Superior temporal gyrus (tissue), 1 donor: ENCODE measurements around the gene ABLIM2.

ENCODE experiments used
- DNase-seq: peaks from one replicate; pipeline ENCODE4 v3.0.0-alpha.2; 2016; ENCODE audit errors: extremely low spot score

ABLIM2 gene

GRCh38 chr4:8174970-8175369, 16.4 kb upstream of the ABLIM2 start:
- DNase-seq = no peak

GRCh38 chr4:8173492-8174242, 15.1 kb upstream of the ABLIM2 start:
- DNase-seq = no peak

- DNase-seq = no peak
Observed at GRCh38 chr4:8171984-8172924, 13.6 kb upstream of the ABLIM2 start.

GRCh38 chr4:8171266-8171665, 12.7 kb upstream of the ABLIM2 start:
- no peak for DNase-seq

GRCh38 chr4:8170341-8170740, 11.7 kb upstream of the ABLIM2 start:
- no peak for DNase-seq

GRCh38 chr4:8169763-8170162, 11.2 kb upstream of the ABLIM2 start:
- DNase-seq = no peak

- no peak for DNase-seq
Observed at GRCh38 chr4:8168832-8169598, 10.4 kb upstream of the ABLIM2 start.

GRCh38 chr4:8168232-8168631, 9.6 kb upstream of the ABLIM2 start:
- no peak for DNase-seq

- no peak for DNase-seq
Observed at GRCh38 chr4:8167815-8168214, 9.2 kb upstream of the ABLIM2 start.

GRCh38 chr4:8167291-8167690, 8.7 kb upstream of the ABLIM2 start:
- DNase-seq = no peak

- DNase-seq = no peak
Observed at GRCh38 chr4:8165374-8165896, 6.8 kb upstream of the ABLIM2 start.

- DNase-seq = no peak
Observed at GRCh38 chr4:8164687-8165086, 6.1 kb upstream of the ABLIM2 start.

GRCh38 chr4:8164194-8164565, 5.6 kb upstream of the ABLIM2 start:
- no peak for DNase-seq

- DNase-seq = no peak
Observed at GRCh38 chr4:8163436-8164193, 5.0 kb upstream of the ABLIM2 start.

- no peak for DNase-seq
Observed at GRCh38 chr4:8163026-8163425, 4.4 kb upstream of the ABLIM2 start.

- no peak for DNase-seq
Observed at GRCh38 chr4:8162625-8163024, 4.0 kb upstream of the ABLIM2 start.

GRCh38 chr4:8160572-8160971, 2.0 kb upstream of the ABLIM2 start:
- no peak for DNase-seq

GRCh38 chr4:8160233-8160560, 1.6 kb upstream of the ABLIM2 start:
- DNase-seq = no peak

GRCh38 chr4:8159537-8160232, 1.1 kb upstream of the ABLIM2 start:
- no peak for DNase-seq

- DNase-seq = no peak
Observed at GRCh38 chr4:8157944-8158709, 486 bp downstream of the ABLIM2 start.
